ENCODE results near the gene POLDIP2.

Gene POLDIP2

GRCh38 chr17:28315846-28316705 lies 41.3 kb downstream of the POLDIP2 start:
- DNase-seq: no peak

DNA sequence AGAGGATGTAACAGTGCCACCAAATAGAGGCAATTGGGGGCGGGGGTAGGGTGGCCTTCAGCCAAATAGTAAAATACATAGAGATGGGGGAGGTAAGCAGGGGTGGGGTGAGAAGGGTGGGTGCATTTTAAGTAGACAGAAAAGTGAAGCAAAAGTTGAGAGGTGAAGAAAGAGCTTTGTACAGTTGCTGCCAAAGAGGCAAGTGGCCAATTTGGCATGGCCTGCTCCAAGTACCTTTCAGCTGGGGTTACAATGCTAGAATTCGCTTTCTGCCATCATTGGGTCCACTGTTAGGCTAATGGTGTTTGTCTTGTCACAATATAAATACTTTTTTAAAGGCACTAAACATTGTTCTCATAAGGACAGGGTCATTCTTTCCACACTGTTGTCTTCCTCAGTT lies 43.5 kb downstream of the POLDIP2 start:
- no peak for DNase-seq

GRCh38 chr17:28306954-28307401 lies 50.3 kb downstream of the POLDIP2 start:
- DNase-seq: no peak

DNA sequence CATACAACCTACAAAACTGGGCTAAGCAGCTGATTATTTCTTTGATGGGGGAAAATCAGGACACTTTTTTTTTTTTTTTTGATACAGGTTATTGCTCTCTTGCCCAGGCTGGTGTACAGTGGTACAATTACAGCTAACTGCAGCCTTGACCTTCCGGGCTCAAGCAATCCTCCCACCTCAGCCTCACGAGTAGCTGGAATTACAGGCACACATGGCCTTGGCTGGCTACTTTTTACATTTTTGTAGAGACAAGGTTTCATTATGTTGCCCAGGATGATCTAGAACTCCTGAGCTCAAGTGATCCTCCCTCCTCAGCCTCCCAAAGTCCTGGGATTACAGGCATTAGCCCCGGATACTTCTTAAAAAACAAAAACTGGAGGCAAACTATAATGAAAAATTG lies 58.9 kb downstream of the POLDIP2 start:
- DNase-seq: no peak
